HEK293T (cell line): Measurements from ENCODE around the gene DBI.

Experiments
- HDGF ChIP-seq: fragments of 450-650 bp; IDR thresholded peaks from 2 replicates; pipeline ENCODE4 v1.6.1; 2017; ENCODE audit warnings: antibody characterized with exemption, borderline replicate concordance
- NFRKB ChIP-seq: fragments of 450-650 bp; IDR thresholded peaks from 2 replicates; pipeline ENCODE4 v1.6.1; 2016; ENCODE audit warnings: mild to moderate bottlenecking, moderate library complexity
- TF ChIP-seq, protein P1 (sequence below): fragments of 450-650 bp; IDR thresholded peaks from 2 replicates; pipeline ENCODE4 v1.6.1; 2016

DNA sequence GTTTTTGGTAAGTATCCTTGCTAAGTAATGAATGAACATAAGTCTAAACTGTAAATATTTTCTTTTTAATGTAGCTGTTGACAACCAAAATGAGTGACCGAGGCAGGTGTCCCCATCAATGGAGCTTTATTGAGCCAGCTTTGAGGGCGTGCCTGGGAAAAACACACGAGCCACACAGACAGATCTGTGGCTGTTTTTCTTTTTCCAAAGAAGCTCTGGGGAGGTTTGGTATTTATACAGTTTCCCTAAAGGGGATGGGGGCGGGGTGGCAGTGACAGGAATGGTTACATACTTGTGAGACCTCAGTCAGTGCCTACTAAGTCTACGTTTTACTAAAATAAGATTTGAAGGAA lies 11.2 kb downstream of the DBI start:
- no peak for TF ChIP-seq NFRKB
- TF ChIP-seq, protein P1, sequence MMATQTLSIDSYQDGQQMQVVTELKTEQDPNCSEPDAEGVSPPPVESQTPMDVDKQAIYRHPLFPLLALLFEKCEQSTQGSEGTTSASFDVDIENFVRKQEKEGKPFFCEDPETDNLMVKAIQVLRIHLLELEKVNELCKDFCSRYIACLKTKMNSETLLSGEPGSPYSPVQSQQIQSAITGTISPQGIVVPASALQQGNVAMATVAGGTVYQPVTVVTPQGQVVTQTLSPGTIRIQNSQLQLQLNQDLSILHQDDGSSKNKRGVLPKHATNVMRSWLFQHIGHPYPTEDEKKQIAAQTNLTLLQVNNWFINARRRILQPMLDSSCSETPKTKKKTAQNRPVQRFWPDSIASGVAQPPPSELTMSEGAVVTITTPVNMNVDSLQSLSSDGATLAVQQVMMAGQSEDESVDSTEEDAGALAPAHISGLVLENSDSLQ: no peak
- no peak for TF ChIP-seq HDGF
